Measurements from ENCODE around the gene ASS1. TPM values are rescaled to one million over a fixed set of nuclear protein-coding genes. Genes with fewer than 3 reads are reported as not detected.

The ASS1 gene
- total RNA-seq, 1 donor from 2014 or later = 2.9 TPM

DNA sequence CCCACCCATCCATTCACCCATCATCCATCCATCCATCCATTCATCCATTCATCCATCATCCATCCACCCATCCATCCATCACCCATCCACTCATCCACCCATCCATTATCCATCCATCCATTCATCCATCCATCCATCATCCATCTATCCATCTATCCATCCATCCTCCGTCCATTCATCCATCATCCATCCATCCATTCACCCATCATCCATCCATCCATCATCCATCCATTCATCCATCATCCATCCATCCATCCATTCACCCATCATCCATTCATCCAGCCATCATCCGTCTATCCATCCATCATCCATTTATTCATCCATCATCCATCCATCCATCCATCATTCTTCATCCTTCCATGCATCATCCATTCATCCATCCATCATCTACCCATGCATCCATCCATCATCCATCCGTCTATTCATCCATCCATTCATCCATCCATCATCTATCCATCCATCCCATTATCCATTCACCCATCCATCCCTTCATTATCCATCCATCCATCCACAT lies 10.1 kb downstream of the ASS1 start:
- intact Hi-C loops (cut with micrococcal nuclease) = no loop called here
- Mint-ChIP-seq H3K4me1 (ENCODE audit: low read depth) (peaks cover 7% of the 10 kb centered on the region), H3K27me3 (ENCODE audit: insufficient read depth) (peaks cover 3% of the 10 kb centered on the region), H3K9me3 (no peaks in the 10 kb centered on the region), H3K36me3 (ENCODE audit: low read depth) (no peaks in the 10 kb centered on the region), H3K27ac (no peak overlapping the region), H3K4me3 (no peak overlapping the region)
- no peak for DNase-seq (ENCODE audit: low spot score)

DNA sequence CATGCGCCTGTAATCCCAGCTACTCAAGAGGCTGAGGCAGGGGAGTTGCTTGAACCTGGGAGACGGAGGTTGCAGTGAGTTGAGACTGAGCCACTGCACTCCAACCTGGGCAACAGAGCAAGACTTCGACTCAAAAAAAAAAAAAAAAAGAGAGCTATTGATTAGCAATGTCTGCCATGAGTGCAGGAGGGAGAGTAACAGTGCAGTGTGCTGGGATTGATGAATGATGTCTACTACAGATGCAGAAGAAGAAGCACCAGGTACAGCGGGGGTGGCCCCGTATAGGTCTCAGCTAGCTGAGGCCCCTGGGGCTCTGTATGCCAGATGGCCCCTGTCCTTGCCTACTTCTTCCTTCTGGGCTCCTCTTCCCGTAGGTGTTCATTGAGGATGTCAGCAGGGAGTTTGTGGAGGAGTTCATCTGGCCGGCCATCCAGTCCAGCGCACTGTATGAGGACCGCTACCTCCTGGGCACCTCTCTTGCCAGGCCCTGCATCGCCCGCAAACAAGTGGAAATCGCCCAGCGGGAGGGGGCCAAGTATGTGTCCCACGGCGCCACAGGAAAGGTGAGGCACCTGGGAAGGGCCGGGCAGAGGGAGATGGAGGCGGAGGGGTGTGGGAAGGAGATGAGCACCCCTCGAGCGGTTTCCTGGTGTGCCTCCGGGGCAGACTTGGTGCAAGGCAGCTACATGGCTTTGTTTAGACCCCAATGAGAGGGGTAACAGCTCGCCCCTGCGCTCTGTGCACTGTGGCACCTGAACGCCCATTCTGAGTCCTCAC lies 13.5 kb downstream of the ASS1 start:
- no peaks in the 10 kb centered on the region for H3K9me3 Mint-ChIP-seq
- no peak for DNase-seq (ENCODE audit: low spot score)
- no peaks in the 10 kb centered on the region for H3K36me3 Mint-ChIP-seq (ENCODE audit: low read depth)
- H3K4me1 Mint-ChIP-seq (ENCODE audit: low read depth) = no peaks in the 10 kb centered on the region
- intact Hi-C loops (cut with micrococcal nuclease) = no loop called here
- H3K27ac Mint-ChIP-seq = no peak overlapping the region
- H3K4me3 Mint-ChIP-seq = no peak overlapping the region
- peaks cover 9% of the 10 kb centered on the region for H3K27me3 Mint-ChIP-seq (ENCODE audit: insufficient read depth)

DNA sequence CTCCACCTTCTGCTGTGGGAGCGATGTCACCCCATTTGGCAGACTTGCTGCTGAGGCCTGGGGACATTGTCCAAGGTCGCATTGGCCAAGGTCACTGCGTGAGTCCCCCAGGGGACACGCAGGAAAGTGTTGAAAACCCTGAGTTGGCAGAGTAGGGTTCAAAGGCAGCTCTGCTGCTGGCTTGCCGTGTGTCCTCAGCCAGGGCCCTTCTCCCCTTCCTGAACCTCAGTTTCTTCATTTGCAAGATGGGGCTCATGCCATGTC lies 14.0 kb downstream of the ASS1 start:
- DNase-seq (ENCODE audit: low spot score) = no peak
- H3K9me3 Mint-ChIP-seq = no peaks in the 10 kb centered on the region
- no peak overlapping the region for H3K27ac Mint-ChIP-seq
- H3K36me3 Mint-ChIP-seq (ENCODE audit: low read depth) = no peaks in the 10 kb centered on the region
- H3K4me1 Mint-ChIP-seq (ENCODE audit: low read depth) = no peaks in the 10 kb centered on the region
- H3K4me3 Mint-ChIP-seq = no peak overlapping the region
- H3K27me3 Mint-ChIP-seq (ENCODE audit: insufficient read depth) = peaks cover 7% of the 10 kb centered on the region
- intact Hi-C loops (cut with micrococcal nuclease) = no loop called here

DNA sequence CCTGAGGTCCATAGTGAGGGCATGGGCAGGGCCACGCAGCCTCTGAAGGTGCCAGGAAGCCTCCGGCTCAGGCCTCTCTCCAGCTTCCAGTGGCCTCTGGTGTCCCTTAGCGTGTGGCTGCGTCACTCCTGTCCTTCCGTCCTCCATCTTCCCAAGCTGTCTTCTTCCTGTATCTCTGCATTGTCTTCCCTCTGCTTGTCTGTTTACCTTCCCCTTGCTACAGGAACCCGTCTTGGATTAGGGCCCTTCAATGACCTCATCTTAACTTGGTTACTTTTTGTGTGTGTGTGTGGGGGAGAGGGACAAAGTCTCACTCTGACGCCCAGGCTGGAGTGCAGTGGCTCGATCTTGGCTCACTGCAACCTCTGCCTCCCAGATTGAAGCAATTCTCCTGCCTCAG lies 14.4 kb downstream of the ASS1 start:
- H3K4me3 Mint-ChIP-seq = no peak overlapping the region
- H3K4me1 Mint-ChIP-seq (ENCODE audit: low read depth) = no peaks in the 10 kb centered on the region
- intact Hi-C loops (cut with micrococcal nuclease) = no loop called here
- no peaks in the 10 kb centered on the region for H3K36me3 Mint-ChIP-seq (ENCODE audit: low read depth)
- DNase-seq (ENCODE audit: low spot score) = no peak
- H3K27me3 Mint-ChIP-seq (ENCODE audit: insufficient read depth) = peaks cover 7% of the 10 kb centered on the region
- H3K27ac Mint-ChIP-seq = no peak overlapping the region
- no peaks in the 10 kb centered on the region for H3K9me3 Mint-ChIP-seq

DNA sequence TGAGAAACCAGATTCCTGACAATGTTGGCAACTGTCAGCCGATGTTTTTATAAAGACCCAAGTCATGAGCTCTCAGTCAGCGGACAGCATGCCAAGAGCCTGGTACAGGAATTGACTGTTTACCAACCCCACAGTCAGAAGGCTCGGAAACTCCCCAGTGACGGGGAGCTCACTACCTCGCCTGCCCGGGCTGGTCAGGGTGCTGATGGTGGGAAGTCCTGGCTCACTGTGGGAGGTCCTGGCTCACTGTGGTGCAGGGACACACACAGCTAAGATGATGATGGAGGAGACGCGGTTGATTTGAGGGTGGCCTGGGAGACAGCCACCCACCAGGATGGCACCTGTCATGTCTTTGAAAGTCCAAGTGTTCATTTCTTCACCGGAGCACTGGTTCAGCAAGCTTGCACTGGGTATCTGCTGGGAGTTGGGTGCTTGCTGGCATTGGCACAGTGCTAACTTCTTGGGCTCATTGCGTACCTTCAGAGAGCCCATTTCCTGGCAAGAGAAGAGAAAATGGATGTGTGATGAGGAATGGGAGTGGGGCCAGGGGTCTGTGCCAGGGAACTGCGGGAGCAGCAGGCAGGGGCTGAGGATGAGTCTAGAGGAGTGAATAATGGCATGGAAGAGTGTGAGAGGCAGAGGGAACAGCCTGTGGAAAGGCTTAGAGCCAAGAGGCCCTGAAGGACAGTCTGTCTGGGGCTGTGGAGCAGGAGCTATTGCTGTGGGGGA lies 15.3 kb downstream of the ASS1 start:
- Mint-ChIP-seq H3K36me3 (ENCODE audit: low read depth) (no peaks in the 10 kb centered on the region), H3K4me1 (ENCODE audit: low read depth) (no peaks in the 10 kb centered on the region), H3K9me3 (no peaks in the 10 kb centered on the region), H3K27me3 (ENCODE audit: insufficient read depth) (peaks cover 7% of the 10 kb centered on the region), H3K27ac (peak overlapping the region; percentile 60), H3K4me3 (no peak overlapping the region)
- intact Hi-C loops (cut with micrococcal nuclease) = loop anchor here (2.0 to 5.0 kb wide), 2 partner anchors 403 to 587 kb away; no protein-coding TSS in a partner anchor
- no peak for DNase-seq (ENCODE audit: low spot score)

DNA sequence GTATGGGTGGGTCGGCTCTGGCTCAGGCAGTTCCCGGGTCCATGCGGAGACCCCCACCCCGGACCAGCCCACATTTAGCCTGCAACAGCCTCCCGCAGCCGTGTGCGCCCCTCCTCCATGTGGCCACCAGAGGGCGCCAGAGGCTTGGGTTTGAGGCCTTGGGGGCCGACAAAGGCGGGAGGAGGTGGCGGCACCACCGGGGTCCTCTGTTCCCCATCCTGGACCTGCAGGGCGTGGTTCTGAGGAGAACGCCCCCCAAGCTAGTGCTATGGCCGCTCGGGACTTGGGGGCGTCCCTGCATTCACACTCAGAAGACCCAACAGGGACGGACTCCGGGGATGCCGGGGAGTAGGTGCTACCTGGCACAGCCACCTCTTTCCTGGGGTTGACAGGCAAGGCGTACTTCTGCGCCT lies 16.5 kb downstream of the ASS1 start:
- no peak overlapping the region for H3K4me3 Mint-ChIP-seq
- no peaks in the 10 kb centered on the region for H3K4me1 Mint-ChIP-seq (ENCODE audit: low read depth)
- intact Hi-C loops (cut with micrococcal nuclease) = loop anchor here (2.0 to 5.0 kb wide), 2 partner anchors 402 to 586 kb away; no protein-coding TSS in a partner anchor
- peaks cover 7% of the 10 kb centered on the region for H3K27me3 Mint-ChIP-seq (ENCODE audit: insufficient read depth)
- H3K36me3 Mint-ChIP-seq (ENCODE audit: low read depth) = no peaks in the 10 kb centered on the region
- H3K9me3 Mint-ChIP-seq = no peaks in the 10 kb centered on the region
- DNase-seq (ENCODE audit: low spot score) = peak; percentile 38
- no peak overlapping the region for H3K27ac Mint-ChIP-seq

DNA sequence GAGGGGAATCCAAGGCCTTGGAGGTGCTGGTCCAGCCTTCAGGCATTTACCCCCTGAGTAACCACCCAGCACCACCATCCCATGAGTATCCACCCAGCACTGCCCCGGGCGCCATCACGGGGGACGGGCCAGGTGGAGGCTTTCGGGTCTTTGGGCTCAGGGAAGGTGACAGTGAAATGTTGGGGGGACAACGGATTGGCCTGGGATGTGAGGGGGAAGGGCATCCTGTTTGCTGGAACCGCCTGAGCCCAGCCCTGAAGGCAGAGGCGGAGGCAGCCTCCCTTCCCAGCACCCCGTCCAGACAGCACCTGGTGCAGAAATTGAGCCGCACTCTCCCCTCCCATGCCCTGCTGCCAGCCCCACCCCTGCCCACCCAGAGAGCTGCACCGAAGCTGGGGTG lies 17.0 kb downstream of the ASS1 start:
- peaks cover 12% of the 10 kb centered on the region for H3K27me3 Mint-ChIP-seq (ENCODE audit: insufficient read depth)
- H3K36me3 Mint-ChIP-seq (ENCODE audit: low read depth) = no peaks in the 10 kb centered on the region
- H3K9me3 Mint-ChIP-seq = no peaks in the 10 kb centered on the region
- H3K27ac Mint-ChIP-seq = no peak overlapping the region
- no peaks in the 10 kb centered on the region for H3K4me1 Mint-ChIP-seq (ENCODE audit: low read depth)
- DNase-seq (ENCODE audit: low spot score) = no peak
- H3K4me3 Mint-ChIP-seq = no peak overlapping the region
- intact Hi-C loops (cut with micrococcal nuclease) = loop anchor here (2.0 to 5.0 kb wide), 2 partner anchors 401 to 586 kb away; no protein-coding TSS in a partner anchor

DNA sequence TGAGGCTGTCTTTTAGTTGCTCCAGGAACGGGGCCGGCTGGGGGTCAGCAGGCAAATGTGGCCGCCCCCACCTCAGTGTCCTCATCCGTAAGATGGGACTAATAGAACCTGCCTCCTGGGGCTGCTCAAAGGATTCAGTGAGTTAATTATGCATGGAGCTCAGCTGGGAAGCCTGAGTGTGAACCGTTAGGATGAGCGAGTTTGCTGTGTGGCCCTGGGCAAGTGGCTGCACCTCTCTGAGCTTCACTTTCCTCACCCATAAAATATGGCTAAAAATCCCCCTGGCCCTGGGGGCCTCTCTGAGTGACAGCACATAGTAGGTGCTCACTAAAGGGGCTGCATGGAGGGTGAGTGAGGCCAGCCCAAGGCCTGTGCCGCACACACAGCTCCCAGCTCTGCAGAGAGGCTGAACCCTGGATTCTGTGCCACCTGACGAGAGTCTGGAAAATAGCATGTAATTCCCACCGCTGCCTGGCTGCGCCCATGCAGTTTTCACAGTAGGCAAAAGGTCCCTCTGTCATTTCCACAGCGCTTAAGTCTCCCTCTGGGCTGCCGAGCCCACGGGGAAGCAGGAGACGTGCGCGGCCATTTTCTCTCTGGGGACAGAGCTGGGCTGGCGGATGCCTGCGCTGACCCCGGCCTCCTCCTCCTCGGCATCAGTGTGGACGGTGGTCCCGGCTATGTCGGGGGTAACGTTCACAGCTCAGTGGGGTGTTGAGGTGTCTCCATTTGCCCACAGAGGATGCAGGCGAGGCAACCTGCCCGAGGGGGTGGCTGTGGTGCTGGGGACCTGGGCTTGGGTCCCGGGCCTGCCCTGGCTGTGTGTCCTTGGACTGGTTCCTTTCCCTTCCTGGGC lies 18.2 kb downstream of the ASS1 start:
- Mint-ChIP-seq H3K4me3 (no peak overlapping the region), H3K36me3 (ENCODE audit: low read depth) (no peaks in the 10 kb centered on the region), H3K27me3 (ENCODE audit: insufficient read depth) (peaks cover 22% of the 10 kb centered on the region), H3K4me1 (ENCODE audit: low read depth) (no peaks in the 10 kb centered on the region), H3K27ac (no peak overlapping the region), H3K9me3 (no peaks in the 10 kb centered on the region)
- no peak for DNase-seq (ENCODE audit: low spot score)
- intact Hi-C loops (cut with micrococcal nuclease) = loop anchor here (5.0 kb wide), 1 partner anchor 584 kb away; no protein-coding TSS in a partner anchor

DNA sequence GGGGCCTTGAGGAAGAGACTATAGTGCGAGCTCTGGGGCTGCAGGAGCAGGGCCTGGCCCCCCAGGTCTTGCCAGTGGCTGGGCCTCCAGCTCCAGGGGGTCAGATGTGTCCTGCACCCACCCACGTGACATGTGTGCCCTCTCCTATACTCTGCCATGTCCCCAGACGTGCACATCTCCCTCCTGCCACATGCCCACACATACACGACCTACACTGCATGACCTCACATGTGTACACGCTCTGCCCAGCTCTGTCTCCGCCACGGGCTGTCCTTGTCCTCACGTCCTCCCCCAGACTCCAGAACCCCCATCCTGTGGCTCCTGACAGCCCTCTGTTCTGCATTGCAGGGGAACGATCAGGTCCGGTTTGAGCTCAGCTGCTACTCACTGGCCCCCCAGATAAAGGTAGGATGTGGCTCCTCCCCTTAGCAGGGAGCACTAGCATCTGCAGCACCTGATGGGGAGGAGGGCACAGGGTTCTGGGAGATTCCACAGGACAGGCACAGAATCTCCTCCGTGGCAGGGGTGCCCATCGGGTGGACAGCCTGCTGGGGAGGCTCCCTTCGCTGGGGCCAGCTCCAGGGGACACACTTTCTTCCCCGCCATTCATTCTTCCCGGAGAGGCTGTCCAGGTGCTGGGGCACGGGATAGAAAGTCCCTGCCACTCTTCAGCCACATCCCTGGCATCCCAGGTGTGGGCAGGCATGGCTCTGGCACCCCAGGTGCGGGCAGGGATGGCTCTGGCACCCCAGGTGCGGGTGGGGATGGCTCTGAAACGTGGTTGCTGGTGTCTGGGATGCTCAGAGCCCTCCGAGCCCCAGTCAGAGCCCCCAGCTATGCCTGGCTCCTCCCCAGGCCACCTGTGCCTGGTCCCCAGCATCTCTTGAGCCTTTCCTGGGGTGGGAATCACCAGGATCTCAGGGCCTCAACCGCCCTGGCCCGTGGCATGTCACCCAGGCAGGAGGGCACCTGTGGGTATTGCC lies 19.3 kb downstream of the ASS1 start:
- no peaks in the 10 kb centered on the region for H3K36me3 Mint-ChIP-seq (ENCODE audit: low read depth)
- H3K9me3 Mint-ChIP-seq = no peaks in the 10 kb centered on the region
- no peak overlapping the region for H3K4me3 Mint-ChIP-seq
- intact Hi-C loops (cut with micrococcal nuclease) = loop anchor here (5.0 kb wide), 1 partner anchor 583 kb away; no protein-coding TSS in a partner anchor
- H3K27me3 Mint-ChIP-seq (ENCODE audit: insufficient read depth) = peaks cover 28% of the 10 kb centered on the region
- H3K4me1 Mint-ChIP-seq (ENCODE audit: low read depth) = no peaks in the 10 kb centered on the region
- H3K27ac Mint-ChIP-seq = no peak overlapping the region
- DNase-seq (ENCODE audit: low spot score) = no peak

DNA sequence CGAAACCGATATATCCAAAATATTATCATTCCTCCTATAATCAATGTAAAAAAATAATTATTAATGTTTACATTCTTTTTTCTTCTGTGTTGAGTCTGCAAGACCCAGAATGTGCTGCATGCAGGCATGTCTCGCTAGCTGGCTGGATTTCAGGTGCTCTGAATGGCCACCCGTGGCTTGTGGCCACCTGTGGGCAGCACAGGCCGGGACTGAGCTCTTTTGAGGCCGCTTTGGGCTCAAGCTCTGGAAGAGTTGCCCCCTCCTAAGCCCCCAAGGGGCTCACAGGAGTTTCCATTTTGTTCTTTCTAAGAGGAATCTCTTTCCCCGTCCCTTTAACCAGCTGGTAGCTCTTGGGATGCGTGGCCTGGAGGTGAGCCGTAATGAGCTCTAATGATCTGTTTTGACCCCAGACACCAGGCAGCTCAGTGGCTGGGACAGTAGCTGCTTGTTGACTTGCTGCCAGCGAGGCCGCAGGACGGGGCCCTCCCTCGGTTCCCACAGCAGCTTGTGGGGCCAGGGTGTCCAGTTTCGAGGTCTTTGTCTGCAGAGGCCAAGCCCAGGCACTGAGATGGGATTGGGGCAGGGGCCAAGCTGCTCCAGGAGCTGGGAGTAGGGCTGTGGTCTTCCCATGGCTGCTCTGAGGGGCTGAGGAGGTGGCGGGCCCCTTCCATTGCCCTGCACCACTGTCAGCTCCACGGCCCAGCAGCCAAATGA lies 20.8 kb downstream of the ASS1 start:
- no peak for DNase-seq (ENCODE audit: low spot score)
- intact Hi-C loops (cut with micrococcal nuclease) = no loop called here
- peaks cover 27% of the 10 kb centered on the region for H3K27me3 Mint-ChIP-seq (ENCODE audit: insufficient read depth)
- no peak overlapping the region for H3K4me3 Mint-ChIP-seq
- no peaks in the 10 kb centered on the region for H3K4me1 Mint-ChIP-seq (ENCODE audit: low read depth)
- H3K9me3 Mint-ChIP-seq = no peaks in the 10 kb centered on the region
- no peak overlapping the region for H3K27ac Mint-ChIP-seq
- H3K36me3 Mint-ChIP-seq (ENCODE audit: low read depth) = no peaks in the 10 kb centered on the region

DNA sequence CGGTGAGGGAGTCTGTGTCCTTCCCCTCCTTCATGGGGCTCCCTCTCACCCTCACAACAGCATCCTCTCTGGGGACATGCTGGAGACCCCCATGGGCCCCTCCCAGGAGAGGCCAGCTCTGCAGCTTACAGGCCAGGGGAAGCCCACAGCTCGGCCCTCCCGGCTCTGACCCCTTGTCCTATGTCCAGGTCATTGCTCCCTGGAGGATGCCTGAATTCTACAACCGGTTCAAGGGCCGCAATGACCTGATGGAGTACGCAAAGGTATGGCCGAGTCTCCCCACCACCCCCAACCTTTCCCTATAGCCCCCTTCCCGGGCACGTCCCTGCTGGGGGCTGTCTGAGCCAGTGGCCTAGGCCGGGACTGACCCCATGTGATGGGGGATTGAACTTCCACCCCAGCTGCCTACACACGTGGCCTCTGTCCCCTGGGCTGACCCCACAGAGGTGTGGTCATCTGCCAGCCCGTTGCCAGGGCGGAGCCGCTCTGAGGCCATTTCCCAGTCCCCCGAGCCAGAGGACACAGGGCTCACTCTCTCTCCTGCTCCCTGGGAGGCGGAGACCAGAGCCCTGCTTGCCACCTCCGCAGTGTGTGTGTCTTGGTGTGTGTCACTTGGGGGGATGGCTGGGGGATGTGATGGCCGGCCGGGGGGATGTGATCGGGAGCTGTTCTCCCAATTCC lies 21.9 kb downstream of the ASS1 start:
- Mint-ChIP-seq H3K36me3 (ENCODE audit: low read depth) (no peaks in the 10 kb centered on the region), H3K9me3 (no peaks in the 10 kb centered on the region), H3K27ac (no peak overlapping the region), H3K4me1 (ENCODE audit: low read depth) (no peaks in the 10 kb centered on the region), H3K4me3 (no peak overlapping the region), H3K27me3 (ENCODE audit: insufficient read depth) (peaks cover 29% of the 10 kb centered on the region)
- no peak for DNase-seq (ENCODE audit: low spot score)
- intact Hi-C loops (cut with micrococcal nuclease) = no loop called here

All from activated T-helper 1 cell treated with anti-CD3 and anti-CD28 coated beads, Interleukin-12 subunit alpha, Interleukin-12 subunit beta, Interleukin-2, Interleukin-4 antibody, amounts not matched to agents 30 ng/mL and 10 ng/mL and 1 ng/mL, durations not matched to agents 14 hours and 24 hours and 36 hours (primary cell).